Lung (tissue), 12 donors: ENCODE results near the gene STK11. TPM values are rescaled to one million over a fixed set of nuclear protein-coding genes. Genes with fewer than 3 reads are reported as not detected.

Experiments
- ATAC-seq: fragments of 200-7000 bp; cut with Tn5 transposase; one replicate; pipeline ENCODE4 v1.9.1; 2020; ENCODE audit warnings: moderate number of reproducible peaks; ENCODE audit not compliant: insufficient read depth, low FRiP score
- DNase-seq, 3 donors: peaks; one replicate each; pipeline ENCODE4 v3.0.0-alpha.2; 2013 to 2017
- H3K27ac ChIP-seq, 2 donors: one replicate each; pipeline ENCODE4 v1.5.1; 2013; ENCODE audit warnings: mild to moderate bottlenecking in 2 of 2, moderate library complexity in 2 of 2, control low read depth in 1 of 2, inconsistent platforms in 1 of 2, low read depth in 1 of 2, low read length in 1 of 2
- H3K27me3 ChIP-seq, 3 donors: one replicate each; pipeline ENCODE4 v1.5.1; 2013; ENCODE audit warnings: low read length in 2 of 3; ENCODE audit not compliant: control insufficient read depth in 3 of 3, insufficient read depth in 3 of 3
- H3K36me3 ChIP-seq, 4 donors: one replicate each; pipeline ENCODE4 v1.5.1; 2013; ENCODE audit warnings: low read length in 4 of 4, mild to moderate bottlenecking in 1 of 4, moderate library complexity in 1 of 4; ENCODE audit not compliant: control insufficient read depth in 4 of 4, insufficient read depth in 4 of 4
- H3K4me1 ChIP-seq, 5 donors: one replicate each; pipeline ENCODE4 v1.5.1; 2013; ENCODE audit warnings: low read length in 5 of 5, mild to moderate bottlenecking in 2 of 5, moderate library complexity in 1 of 5; ENCODE audit not compliant: control insufficient read depth in 5 of 5, insufficient read depth in 5 of 5
- H3K4me3 ChIP-seq: one replicate; pipeline ENCODE4 v1.5.1; 2013; ENCODE audit warnings: mild to moderate bottlenecking, control low read depth, moderate library complexity
- H3K9ac ChIP-seq, 2 donors: one replicate each; pipeline ENCODE4 v1.5.1; 2013; ENCODE audit warnings: low read length in 2 of 2, control low read depth in 1 of 2; ENCODE audit not compliant: insufficient read depth in 1 of 2
- H3K9me3 ChIP-seq, 4 donors: one replicate each; pipeline ENCODE4 v1.5.1; 2013; ENCODE audit warnings: low read length in 3 of 4, mild to moderate bottlenecking in 1 of 4, moderate library complexity in 1 of 4; ENCODE audit not compliant: control insufficient read depth in 4 of 4, insufficient read depth in 3 of 4
- WGBS, 2 donors: extraction: QIAGEN DNeasy Blood & Tissue Kit; methylation state at CpG; one replicate each; pipeline ENCODE4 v1.1.7; 2013; 5-methylcytosine and 5-hydroxymethylcytosine counted together
- polyA plus RNA-seq, 2 donors: library from polyadenylated mRNA; stranded (reverse); fragments of 200-250 nt; gene quantifications; one replicate each; pipeline ENCODE4 v1.2.1, GENCODE V29; 2013
- total RNA-seq, 2 donors: library from RNA; depleted of rRNA in 1 of 2; stranded (reverse); fragments of >200 nt in 1 of 2; gene quantifications; one replicate each; pipeline ENCODE4 v1.2.1, GENCODE V29; 2014 to 2021
- TF ChIP-seq, protein P1 (sequence below): IDR thresholded peaks from 2 replicates; pipeline ENCODE4 v1.5.1; 2012; ENCODE audit warnings: mild to moderate bottlenecking; ENCODE audit errors: control extremely low read depth, extremely low read depth
- donor health status: control.
- donor health status: control.
- donor health status: Bipolar disorder and iron deficiency.
- donor health status: healthy.
- donor health status: DM: yes; HTN: yes; CAD: no.

Gene STK11
- total and polyA plus RNA-seq, 4 donors = 43.1 to 59.8 (median 54.6) TPM

DNA sequence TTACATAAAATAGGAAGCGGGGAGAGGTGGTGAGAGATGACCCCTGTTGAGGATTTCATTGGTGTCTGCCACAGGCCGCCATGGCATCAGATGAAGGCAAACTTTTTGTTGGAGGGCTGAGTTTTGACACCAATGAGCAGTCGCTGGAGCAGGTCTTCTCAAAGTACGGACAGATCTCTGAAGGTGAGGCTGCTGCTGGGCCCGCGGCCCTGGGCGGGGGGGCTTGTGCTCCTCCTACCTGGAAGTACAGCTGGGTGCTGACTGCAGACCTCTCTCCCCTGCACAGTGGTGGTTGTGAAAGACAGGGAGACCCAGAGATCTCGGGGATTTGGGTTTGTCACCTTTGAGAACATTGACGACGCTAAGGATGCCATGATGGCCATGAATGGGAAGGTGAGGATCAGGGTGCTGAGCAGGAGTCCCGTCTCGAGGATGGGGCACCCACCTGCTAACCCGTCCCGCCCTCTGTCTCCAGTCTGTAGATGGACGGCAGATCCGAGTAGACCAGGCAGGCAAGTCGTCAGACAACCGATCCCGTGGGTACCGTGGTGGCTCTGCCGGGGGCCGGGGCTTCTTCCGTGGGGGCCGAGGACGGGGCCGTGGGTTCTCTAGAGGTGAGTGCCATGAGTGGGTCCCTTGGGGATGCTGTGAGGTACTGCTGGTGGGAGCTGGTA, 65.4 kb downstream of the STK11 start:
- Histone ChIP-seq H3K36me3 (peaks cover 13 to 48% (median 39%) of the 10 kb centered on the region in 4 donors), H3K9ac (peak overlapping the region in 1 of 2 donors; percentile 87), H3K4me1 (peaks cover 19 to 60% (median 37%) of the 10 kb centered on the region in 5 donors), H3K9me3 (no peaks in the 10 kb centered on the region), H3K27me3 (no peaks in the 10 kb centered on the region), H3K27ac (peak overlapping the region; percentile 8 to 99), H3K4me3 (peak overlapping the region; percentile 14)
- ATAC-seq (no peak), DNase-seq (no peak)
- 65 to 71% methylated on average over 26 of the region's 26 CpGs for WGBS, 2 donors
- TF ChIP-seq, protein P1, sequence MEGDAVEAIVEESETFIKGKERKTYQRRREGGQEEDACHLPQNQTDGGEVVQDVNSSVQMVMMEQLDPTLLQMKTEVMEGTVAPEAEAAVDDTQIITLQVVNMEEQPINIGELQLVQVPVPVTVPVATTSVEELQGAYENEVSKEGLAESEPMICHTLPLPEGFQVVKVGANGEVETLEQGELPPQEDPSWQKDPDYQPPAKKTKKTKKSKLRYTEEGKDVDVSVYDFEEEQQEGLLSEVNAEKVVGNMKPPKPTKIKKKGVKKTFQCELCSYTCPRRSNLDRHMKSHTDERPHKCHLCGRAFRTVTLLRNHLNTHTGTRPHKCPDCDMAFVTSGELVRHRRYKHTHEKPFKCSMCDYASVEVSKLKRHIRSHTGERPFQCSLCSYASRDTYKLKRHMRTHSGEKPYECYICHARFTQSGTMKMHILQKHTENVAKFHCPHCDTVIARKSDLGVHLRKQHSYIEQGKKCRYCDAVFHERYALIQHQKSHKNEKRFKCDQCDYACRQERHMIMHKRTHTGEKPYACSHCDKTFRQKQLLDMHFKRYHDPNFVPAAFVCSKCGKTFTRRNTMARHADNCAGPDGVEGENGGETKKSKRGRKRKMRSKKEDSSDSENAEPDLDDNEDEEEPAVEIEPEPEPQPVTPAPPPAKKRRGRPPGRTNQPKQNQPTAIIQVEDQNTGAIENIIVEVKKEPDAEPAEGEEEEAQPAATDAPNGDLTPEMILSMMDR = no peak

GRCh38 chr19:1271528-1272422, 66.2 kb downstream of the STK11 start:
- Histone ChIP-seq H3K27ac (peak overlapping the region in 1 of 2 donors; percentile 8), H3K4me3 (no peak overlapping the region), H3K4me1 (peaks cover 19 to 60% (median 40%) of the 10 kb centered on the region in 5 donors), H3K9me3 (no peaks in the 10 kb centered on the region), H3K27me3 (no peaks in the 10 kb centered on the region), H3K36me3 (peaks cover 13 to 48% (median 39%) of the 10 kb centered on the region in 4 donors), H3K9ac (no peak overlapping the region)
- TF ChIP-seq, protein P1 = no peak
- 66 to 77% methylated on average over 35 to 37 of the region's 37 CpGs for WGBS, 2 donors
- ATAC-seq (no peak), DNase-seq (no peak)

GRCh38 chr19:1272423-1273262, 67.1 kb downstream of the STK11 start:
- Histone ChIP-seq H3K36me3 (peaks cover 13 to 48% (median 39%) of the 10 kb centered on the region in 4 donors), H3K27ac (peak overlapping the region in 1 of 2 donors; percentile 17), H3K9me3 (no peaks in the 10 kb centered on the region), H3K27me3 (no peaks in the 10 kb centered on the region), H3K4me3 (no peak overlapping the region), H3K4me1 (peaks cover 15 to 52% (median 34%) of the 10 kb centered on the region in 5 donors), H3K9ac (no peak overlapping the region)
- WGBS, 2 donors = 64% methylated on average over 33 of the region's 33 CpGs
- ATAC-seq (no peak), DNase-seq (no peak)
- TF ChIP-seq, protein P1 = no peak
